Hepatocyte (in vitro differentiated cells): Measurements from ENCODE around the gene RPL18.

Experiments used
- CTCF ChIP-seq: fragments of 200-600 bp; sonication (generic); IDR thresholded peaks from 2 replicates; pipeline ENCODE4 v1.5.1; 2016; ENCODE audit warnings: antibody characterized with exemption, mild to moderate bottlenecking; ENCODE audit not compliant: poor library complexity
- EZH2phosphoT487 ChIP-seq: fragments of 200-600 bp; sonication (generic); IDR thresholded peaks from one replicate; pipeline ENCODE4 v1.6.1; 2018; ENCODE audit warnings: antibody characterized with exemption, mild to moderate bottlenecking, low read depth, moderate library complexity; ENCODE audit not compliant: unreplicated experiment, severe bottlenecking

- TF ChIP-seq CTCF (no peak), EZH2phosphoT487 (no peak)
Measured at GRCh38 chr19:48668761-48669160, 49.8 kb upstream of the RPL18 start.
